NK-92 treated with Interleukin-12 subunit alpha and Interleukin-12 subunit beta, amount 100 ng/mL, for 24 hours (cell line): ENCODE data around the gene EFS.
"Not testable (repeated sequence)": the region's sequence is repeated elsewhere in the genome, so short reads cannot be mapped to it uniquely, and the experiment has no call there.

Experiments used
- DNase-seq: peaks from one replicate; lab custom pipeline; 2025; lab: John Stamatoyannopoulos, UW

Gene EFS

GRCh38 chr14:23399591-23399990, 34.6 kb upstream of the EFS start:
- no peak for DNase-seq

GRCh38 chr14:23399136-23399535, 34.2 kb upstream of the EFS start:
- DNase-seq: no peak

GRCh38 chr14:23398348-23398747, 33.4 kb upstream of the EFS start:
- no peak for DNase-seq

GRCh38 chr14:23396781-23397407, 31.9 kb upstream of the EFS start:
- DNase-seq: no peak

GRCh38 chr14:23396126-23396525, 31.2 kb upstream of the EFS start:
- DNase-seq: no peak

GRCh38 chr14:23392613-23393012, 27.6 kb upstream of the EFS start:
- DNase-seq: no peak

GRCh38 chr14:23389871-23390270, 24.9 kb upstream of the EFS start:
- DNase-seq: not testable (repeated sequence)

GRCh38 chr14:23389396-23389795, 24.4 kb upstream of the EFS start:
- no peak for DNase-seq

GRCh38 chr14:23388996-23389395, 24.0 kb upstream of the EFS start:
- DNase-seq: no peak

GRCh38 chr14:23387916-23388882, 23.2 kb upstream of the EFS start:
- DNase-seq: no peak

- DNase-seq: no peak
Measured at GRCh38 chr14:23386999-23387398, 22.0 kb upstream of the EFS start.

- not testable (repeated sequence) for DNase-seq
Measured at GRCh38 chr14:23386266-23386657, 21.3 kb upstream of the EFS start.

GRCh38 chr14:23385642-23386265, 20.8 kb upstream of the EFS start:
- no peak for DNase-seq

- no peak for DNase-seq
Measured at GRCh38 chr14:23385244-23385641, 20.3 kb upstream of the EFS start.

- no peak for DNase-seq
Measured at GRCh38 chr14:23384364-23385080, 19.6 kb upstream of the EFS start.

GRCh38 chr14:23382731-23383440, 17.9 kb upstream of the EFS start:
- no peak for DNase-seq

- no peak for DNase-seq
Measured at GRCh38 chr14:23382276-23382675, 17.3 kb upstream of the EFS start.

GRCh38 chr14:23381871-23382270, 16.9 kb upstream of the EFS start:
- DNase-seq: no peak

- DNase-seq: no peak
Measured at GRCh38 chr14:23380976-23381375, 16.0 kb upstream of the EFS start.

- DNase-seq: no peak
Measured at GRCh38 chr14:23380197-23380914, 15.4 kb upstream of the EFS start.
